Ovary (tissue), 10 donors: Measurements from ENCODE around the gene CD24. TPM values are rescaled to one million over a fixed set of nuclear protein-coding genes. Genes with fewer than 3 reads are reported as not detected.
A peak's percentile ranks its signal among the peaks of the same experiment; 100 is the strongest.
"Not testable (repeated sequence)": the region's sequence is repeated elsewhere in the genome, so short reads cannot be mapped to it uniquely, and the experiment has no call there.

Experiments used
- DNase-seq, 5 donors: peaks; one replicate each; pipeline ENCODE4 v3.0.0-alpha.2; 2019 to 2020
- H3K27ac ChIP-seq, 2 donors: fragments of 200-600 bp; one replicate each; pipeline versions ENCODE4 v1.5.1 to v1.8.0; 2019 to 2022
- H3K27me3 ChIP-seq: fragments of 200-600 bp; one replicate; pipeline ENCODE4 v1.8.0; 2022
- H3K36me3 ChIP-seq: fragments of 200-600 bp; sonication (generic); one replicate; pipeline ENCODE4 v1.5.1; 2019
- H3K4me1 ChIP-seq: one replicate; pipeline ENCODE4 v1.8.1; 2013; ENCODE audit warnings: mild to moderate bottlenecking, moderate library complexity; ENCODE audit not compliant: insufficient read depth
- H3K4me3 ChIP-seq: fragments of 200-600 bp; sonication (generic); one replicate; pipeline ENCODE4 v1.5.1; 2017
- H3K9me3 ChIP-seq, 2 donors: fragments of 200-600 bp in 1 of 2; sonication (generic) in 1 of 2; one replicate each; pipeline versions ENCODE4 v1.5.1 to v1.8.1; 2013 to 2019; ENCODE audit warnings: mild to moderate bottlenecking in 1 of 2, moderate library complexity in 1 of 2
- CTCF ChIP-seq, 3 donors: fragments of 450-650 bp in 2 of 3; fragments of 200-600 bp in 1 of 3; IDR thresholded peaks; one replicate each; pipeline versions ENCODE4 v1.5.1 to v1.8.0; 2016 to 2022; ENCODE audit warnings: antibody characterized with exemption in 3 of 3, mild to moderate bottlenecking in 1 of 3
- EP300 ChIP-seq: sonication (generic); formaldehyde crosslinking; IDR thresholded peaks from one replicate; pipeline ENCODE4 v1.6.1; 2017; ENCODE audit warnings: antibody characterized with exemption
- POLR2A ChIP-seq: fragments of 450-650 bp; IDR thresholded peaks from one replicate; pipeline ENCODE4 v1.6.1; 2017; ENCODE audit warnings: antibody characterized with exemption, mild to moderate bottlenecking, moderate library complexity
- WGBS, 3 donors: extraction: QIAGEN DNeasy Blood & Tissue Kit in 1 of 3; methylation state at CpG; one replicate each; pipeline versions ENCODE4 v1.1.5 to v1.1.7; 2013 to 2017; 5-methylcytosine and 5-hydroxymethylcytosine counted together
- intact Hi-C, 4 donors: fragments of 100-400 bp; cut with DNase I; formaldehyde crosslinking; loops; one replicate each; pipeline versions ENCODE4 v1.11.0 to v1.15.1; 2022 to 2023
- long read RNA-seq, 3 donors: library from polyadenylated mRNA in 2 of 3; unstranded in 2 of 3; transcript quantifications; one replicate each; pipeline ENCODE4 v2.0.0 and lab custom pipeline, GENCODE V29; 2021 to 2026
- polyA plus RNA-seq, 2 donors: library from polyadenylated mRNA; stranded (reverse); fragments of 200-250 nt in 1 of 2; fragments of 350-450 nt in 1 of 2; fragmentation: Illumina TruSeq in 1 of 2; extraction: RNeasy Lipid Tissue Mini Kit (QIAGEN cat#74804) in 1 of 2; gene quantifications; one replicate each; pipeline ENCODE4 v1.2.3, GENCODE V29; 2013 to 2014
- total RNA-seq, 7 donors: library from RNA; depleted of rRNA in 2 of 7; stranded (reverse); fragments of >200 nt in 2 of 7; fragmentation: NEBNext Ultra II Directional in 3 of 7; extraction: Animal tissue kit (Norgen Biotek cat#: 25700) in 3 of 7; gene quantifications; one replicate each; pipeline versions ENCODE4 v1.1.0 to v1.2.4, GENCODE V29; 2016 to 2023
- donor health status: DM: no; HTN: no; CAD: no; lungs with moderate emphysema.
- donor health status: DM: no; HTN: no; CAD: no.
- donor health status: Bipolar disorder and iron deficiency.
- donor health status: DM: yes; HTN: yes; CAD: no.
- donor health status: DM: no; HTN: no; CAD: no.
- donor health status: DM: yes; HTN: yes; CAD: no.

The CD24 gene
- total RNA-seq (100 to 1,000 TPM in 1 of 7 donors, 10 to 100 TPM in 3, 1 to 10 TPM in 1, under 1 TPM in 2; 0.20 to 139 (median 12.9) TPM), polyA plus RNA-seq (1 to 10 TPM in 1 of 2 donors, under 1 TPM in 1; 0.86 to 8.0 TPM)
- long read RNA-seq, donor 1, partial matches to known transcripts = 0 of 2 reads
- long read RNA-seq, donor 1, other reads (novel, unspliced or antisense) = 1 of 2 reads
- long read RNA-seq, donor 2, transcript CD24-201 (2 exons, 2,180 nt) = major isoform, 10 of 13 reads
- long read RNA-seq, donor 2, partial matches to known transcripts = 0 of 13 reads
- long read RNA-seq, donor 2, other reads (novel, unspliced or antisense) = 0 of 13 reads
- long read RNA-seq, donor 3, transcript CD24-201 (2 exons, 2,180 nt) = major isoform, 7 of 9 reads
- long read RNA-seq, donor 3, partial matches to known transcripts = 0 of 9 reads
- long read RNA-seq, donor 3, other reads (novel, unspliced or antisense) = 1 of 9 reads

GRCh38 chr6:106974336-106974998 is at the start of gene CD24:
CD24 (minus strand) TSS chr6:106974729; CDS start chr6:106974646, 83 bp downstream.
- H3K4me3 ChIP-seq = peak within 1 kb of the TSS; percentile 47
- DNase-seq = peak in 1 of 5 donors; percentile 13
- H3K36me3 ChIP-seq = no peaks in the 10 kb centered on the region
- H3K27me3 ChIP-seq = no peaks in the 10 kb centered on the region
- no peak within 1 kb of the TSS for H3K27ac ChIP-seq
- TF ChIP-seq POLR2A (no peak), CTCF (IDR thresholded peaks at IDR 0.05) (no peak), EP300 (no peak)
- peaks cover 2% of the 10 kb centered on the region for H3K4me1 ChIP-seq
- no peaks in the 10 kb centered on the region for H3K9me3 ChIP-seq
- 0 to 1% (median 1%) methylated on average over 11 to 73 of the region's 73 CpGs for WGBS, 3 donors
- intact Hi-C loops = no loop called here

- Histone ChIP-seq H3K27me3 (no peaks in the 10 kb centered on the region), H3K36me3 (no peaks in the 10 kb centered on the region), H3K27ac (no peak overlapping the region), H3K9me3 (no peaks in the 10 kb centered on the region), H3K4me3 (no peak overlapping the region), H3K4me1 (peaks cover 2% of the 10 kb centered on the region)
- no peak for TF ChIP-seq CTCF (IDR thresholded peaks at IDR 0.05)
- WGBS, 3 donors = 11 to 18% (median 13%) methylated on average over 1 of the region's 1 CpG
- no peak for DNase-seq
- intact Hi-C loops = loop anchor here in 1 of 4 donors (10.0 kb wide), 1 partner anchor 93 kb away; the partner anchor contains the start of gene BEND3
These were observed 47.1 kb upstream of the CD24 start for GRCh38 chr6:107021446-107022185.

GRCh38 chr6:107020239-107020638 is 45.7 kb upstream of the CD24 start:
- WGBS, 3 donors = 28 to 43% (median 32%) methylated on average over 4 of the region's 4 CpGs
- H3K9me3 ChIP-seq = no peaks in the 10 kb centered on the region
- H3K4me3 ChIP-seq = no peak overlapping the region
- no peak for TF ChIP-seq EP300
- no peak for TF ChIP-seq POLR2A
- no peak overlapping the region for H3K27ac ChIP-seq
- intact Hi-C loops = loop anchor here in 1 of 4 donors (10.0 kb wide), 1 partner anchor 95 kb away; the partner anchor contains the start of gene BEND3
- no peaks in the 10 kb centered on the region for H3K36me3 ChIP-seq
- no peaks in the 10 kb centered on the region for H3K27me3 ChIP-seq
- H3K4me1 ChIP-seq = peaks cover 2% of the 10 kb centered on the region
- DNase-seq = no peak

- not testable (repeated sequence) for DNase-seq, H3K4me3 ChIP-seq, H3K36me3 ChIP-seq, H3K9me3 ChIP-seq, H3K27me3 ChIP-seq, H3K27ac ChIP-seq, H3K4me1 ChIP-seq
- intact Hi-C loops = loop anchor here in 1 of 4 donors (10.0 kb wide), 1 partner anchor 95 kb away; the partner anchor contains the start of gene BEND3
- 44 to 67% (median 52%) methylated on average over 8 of the region's 8 CpGs for WGBS, 3 donors
These were observed 45.1 kb upstream of the CD24 start for GRCh38 chr6:107019628-107020027.

- Histone ChIP-seq H3K27ac (no peak overlapping the region), H3K27me3 (no peaks in the 10 kb centered on the region), H3K36me3 (no peaks in the 10 kb centered on the region), H3K4me1 (peaks cover 2% of the 10 kb centered on the region), H3K4me3 (no peak overlapping the region), H3K9me3 (no peaks in the 10 kb centered on the region)
- intact Hi-C loops = no loop called here
- TF ChIP-seq EP300 = no peak
- TF ChIP-seq POLR2A = no peak
- TF ChIP-seq CTCF (IDR thresholded peaks at IDR 0.05) = no peak
- DNase-seq = no peak
- WGBS, 3 donors = 86 to 91% (median 90%) methylated on average over 5 of the region's 5 CpGs
These were observed 44.5 kb upstream of the CD24 start for GRCh38 chr6:107019047-107019446.
